WERI-Rb-1 (cell line): ENCODE results near the gene SOCS7.
A peak's percentile ranks its signal among the peaks of the same experiment; 100 is the strongest.

Experiments used
- DNase-seq: peaks from one replicate; pipeline ENCODE4 v3.0.0-alpha.2; 2020
- H3K27ac ChIP-seq: fragments of 250-450 bp; sonication (Bioruptor Pico); 2 replicates; pipeline ENCODE4 v1.5.1; 2020; ENCODE audit warnings: mild to moderate bottlenecking, moderate library complexity
- H3K27me3 ChIP-seq: fragments of 250-450 bp; sonication (Bioruptor Pico); 2 replicates; pipeline ENCODE4 v1.5.1; 2021; ENCODE audit warnings: mild to moderate bottlenecking, low read depth, moderate library complexity; ENCODE audit not compliant: insufficient read depth, severe bottlenecking
- H3K36me3 ChIP-seq: fragments of 250-450 bp; sonication (Bioruptor Pico); 2 replicates; pipeline ENCODE4 v1.5.1; 2020; ENCODE audit warnings: mild to moderate bottlenecking, moderate library complexity
- H3K4me3 ChIP-seq: 2 replicates; pipeline ENCODE4 v1.5.1; 2011; ENCODE audit warnings: low read depth, mild to moderate bottlenecking, control low read depth, low read length
- H3K9me3 ChIP-seq: fragments of 250-450 bp; sonication (Bioruptor Pico); 2 replicates; pipeline ENCODE4 v1.5.1; 2021; ENCODE audit warnings: mild to moderate bottlenecking, moderate library complexity; ENCODE audit not compliant: severe bottlenecking
- CTCF ChIP-seq: IDR thresholded peaks from 2 replicates; pipeline ENCODE4 v1.5.1; 2011; ENCODE audit warnings: low read depth, mild to moderate bottlenecking, control low read depth, inconsistent platforms, low read length

The SOCS7 gene

DNA sequence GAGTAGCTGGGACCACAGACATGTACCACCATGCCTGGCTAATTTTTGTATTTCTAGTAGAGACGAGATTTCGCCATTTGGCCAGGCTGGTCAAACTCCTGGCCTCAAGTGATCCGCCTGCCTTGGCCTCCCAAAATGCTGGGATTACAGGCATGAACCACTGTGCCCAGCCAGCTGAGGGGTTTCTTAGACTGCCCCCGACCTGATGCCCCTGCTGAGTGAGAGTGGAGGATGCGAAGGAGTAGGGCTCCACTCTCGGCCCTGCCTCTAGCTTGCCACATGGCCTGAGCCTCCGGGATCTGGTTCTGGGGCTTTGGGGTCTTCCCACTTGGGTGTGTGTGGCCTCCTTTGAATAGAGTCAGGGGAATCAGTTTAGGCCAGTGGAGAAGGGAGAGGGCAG is 18.9 kb upstream of the SOCS7 start:
- H3K27ac ChIP-seq = no peak overlapping the region
- no peak overlapping the region for H3K4me3 ChIP-seq
- no peaks in the 10 kb centered on the region for H3K36me3 ChIP-seq
- DNase-seq = no peak
- H3K9me3 ChIP-seq = no peaks in the 10 kb centered on the region
- no peak for TF ChIP-seq CTCF
- no peaks in the 10 kb centered on the region for H3K27me3 ChIP-seq

- H3K4me3 ChIP-seq = no peak overlapping the region
- H3K27ac ChIP-seq = no peak overlapping the region
- H3K36me3 ChIP-seq = no peaks in the 10 kb centered on the region
- TF ChIP-seq CTCF = peak; percentile 92
- no peaks in the 10 kb centered on the region for H3K9me3 ChIP-seq
- peak; percentile 82 for DNase-seq
- no peaks in the 10 kb centered on the region for H3K27me3 ChIP-seq
Measured at GRCh38 chr17:38333635-38334295, 17.9 kb upstream of the SOCS7 start.

GRCh38 chr17:38334480-38335364 is 16.9 kb upstream of the SOCS7 start:
- Histone ChIP-seq H3K4me3 (no peak overlapping the region), H3K27me3 (no peaks in the 10 kb centered on the region), H3K9me3 (no peaks in the 10 kb centered on the region), H3K36me3 (no peaks in the 10 kb centered on the region), H3K27ac (no peak overlapping the region)
- no peak for DNase-seq
- no peak for TF ChIP-seq CTCF

DNA sequence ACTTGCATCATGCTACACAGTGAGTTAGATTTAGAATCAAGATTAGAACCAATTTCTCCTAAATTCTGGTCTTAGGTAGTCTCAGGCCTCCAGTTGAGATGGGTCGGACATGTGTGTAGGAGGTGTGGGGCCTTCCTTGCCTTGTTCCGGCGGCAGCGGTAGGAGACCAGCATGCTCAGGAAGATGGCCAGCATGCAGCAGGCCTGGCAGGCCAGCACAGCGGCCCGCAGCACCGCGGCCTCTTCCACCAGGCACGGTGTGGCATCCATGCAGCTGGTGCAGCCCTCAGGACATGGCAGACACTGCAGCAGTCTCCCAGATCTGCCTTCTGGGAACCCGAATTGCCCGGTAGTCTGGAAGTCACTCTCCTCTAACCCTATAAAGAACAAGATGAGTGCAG is 14.8 kb upstream of the SOCS7 start:
- no peaks in the 10 kb centered on the region for H3K9me3 ChIP-seq
- no peak overlapping the region for H3K27ac ChIP-seq
- no peak for TF ChIP-seq CTCF
- H3K36me3 ChIP-seq = no peaks in the 10 kb centered on the region
- H3K4me3 ChIP-seq = no peak overlapping the region
- DNase-seq = no peak
- no peaks in the 10 kb centered on the region for H3K27me3 ChIP-seq

GRCh38 chr17:38338053-38338452 is 13.6 kb upstream of the SOCS7 start:
- no peak for TF ChIP-seq CTCF
- no peak overlapping the region for H3K4me3 ChIP-seq
- no peaks in the 10 kb centered on the region for H3K36me3 ChIP-seq
- H3K9me3 ChIP-seq = no peaks in the 10 kb centered on the region
- no peak for DNase-seq
- no peaks in the 10 kb centered on the region for H3K27me3 ChIP-seq
- H3K27ac ChIP-seq = no peak overlapping the region
